ENCODE measurements around the gene GNA12. TPM values are rescaled to one million over a fixed set of nuclear protein-coding genes. Genes with fewer than 3 reads are reported as not detected.
A peak's percentile ranks its signal among the peaks of the same experiment; 100 is the strongest.
"Not testable (repeated sequence)": the region's sequence is repeated elsewhere in the genome, so short reads cannot be mapped to it uniquely, and the experiment has no call there.

The GNA12 gene
- total RNA-seq, 1 experiment from 2014 or later = 36.2 TPM

- Mint-ChIP-seq H3K4me3 (ENCODE audit: unreplicated experiment) (no peak overlapping the region), H3K4me1 (ENCODE audit: insufficient read depth, unreplicated experiment) (peaks cover 12% of the 10 kb centered on the region), H3K9me3 (ENCODE audit: unreplicated experiment) (no peaks in the 10 kb centered on the region), H3K27me3 (ENCODE audit: insufficient read depth, unreplicated experiment) (no peaks in the 10 kb centered on the region), H3K36me3 (ENCODE audit: insufficient read depth, unreplicated experiment) (no peaks in the 10 kb centered on the region), H3K27ac (ENCODE audit: low read depth, unreplicated experiment) (no peak overlapping the region)
- POLR2A ChIA-PET = interaction anchor here (0.7 kb wide), 1 partner anchor 46 kb away, joined by 3 read pairs; no protein-coding TSS in a partner anchor
- intact Hi-C loops (cut with micrococcal nuclease) = loop anchor here (5.0 kb wide), 1 partner anchor 103 kb away; no protein-coding TSS in a partner anchor
- no peak for DNase-seq (ENCODE audit: unreplicated experiment)
- BruUV-seq (replicated peaks) = no TSS peak
- CTCF ChIA-PET = no interaction called here
- TF ChIP-seq, protein P1, sequence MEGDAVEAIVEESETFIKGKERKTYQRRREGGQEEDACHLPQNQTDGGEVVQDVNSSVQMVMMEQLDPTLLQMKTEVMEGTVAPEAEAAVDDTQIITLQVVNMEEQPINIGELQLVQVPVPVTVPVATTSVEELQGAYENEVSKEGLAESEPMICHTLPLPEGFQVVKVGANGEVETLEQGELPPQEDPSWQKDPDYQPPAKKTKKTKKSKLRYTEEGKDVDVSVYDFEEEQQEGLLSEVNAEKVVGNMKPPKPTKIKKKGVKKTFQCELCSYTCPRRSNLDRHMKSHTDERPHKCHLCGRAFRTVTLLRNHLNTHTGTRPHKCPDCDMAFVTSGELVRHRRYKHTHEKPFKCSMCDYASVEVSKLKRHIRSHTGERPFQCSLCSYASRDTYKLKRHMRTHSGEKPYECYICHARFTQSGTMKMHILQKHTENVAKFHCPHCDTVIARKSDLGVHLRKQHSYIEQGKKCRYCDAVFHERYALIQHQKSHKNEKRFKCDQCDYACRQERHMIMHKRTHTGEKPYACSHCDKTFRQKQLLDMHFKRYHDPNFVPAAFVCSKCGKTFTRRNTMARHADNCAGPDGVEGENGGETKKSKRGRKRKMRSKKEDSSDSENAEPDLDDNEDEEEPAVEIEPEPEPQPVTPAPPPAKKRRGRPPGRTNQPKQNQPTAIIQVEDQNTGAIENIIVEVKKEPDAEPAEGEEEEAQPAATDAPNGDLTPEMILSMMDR (IDR thresholded peaks at IDR 0.05; ENCODE audit: unreplicated experiment) = no peak
These were observed 15.8 kb upstream of the GNA12 start for GRCh38 chr7:2859952-2860351.

DNA sequence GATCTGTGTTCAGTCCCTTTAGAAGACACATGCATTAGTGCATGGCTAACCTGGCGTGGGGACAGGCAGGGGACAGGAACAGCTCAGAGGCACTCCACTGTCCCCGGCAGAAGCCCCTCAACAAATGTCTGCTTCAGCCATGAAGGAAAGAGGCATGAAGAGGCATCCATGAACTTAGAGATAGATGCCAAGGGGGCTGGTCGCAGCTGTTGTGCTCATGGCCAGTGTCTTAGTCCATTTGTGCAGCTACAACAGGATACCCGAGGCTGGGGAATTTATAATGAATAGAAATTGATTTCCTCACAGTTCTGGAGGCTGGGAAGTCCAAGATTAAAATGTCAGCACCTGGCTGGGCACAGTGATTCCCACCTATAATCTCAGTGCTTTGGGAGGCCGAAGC lies 14.5 kb upstream of the GNA12 start:
- no TSS peak for BruUV-seq (replicated peaks)
- Mint-ChIP-seq H3K4me3 (ENCODE audit: unreplicated experiment) (no peak overlapping the region), H3K27ac (ENCODE audit: low read depth, unreplicated experiment) (no peak overlapping the region), H3K9me3 (ENCODE audit: unreplicated experiment) (no peaks in the 10 kb centered on the region), H3K4me1 (ENCODE audit: insufficient read depth, unreplicated experiment) (peaks cover 2% of the 10 kb centered on the region), H3K36me3 (ENCODE audit: insufficient read depth, unreplicated experiment) (no peaks in the 10 kb centered on the region), H3K27me3 (ENCODE audit: insufficient read depth, unreplicated experiment) (no peaks in the 10 kb centered on the region)
- POLR2A ChIA-PET = interaction anchor here (1.6 kb wide), 1 partner anchor 10 kb away, joined by 4 read pairs; no protein-coding TSS in a partner anchor
- intact Hi-C loops (cut with micrococcal nuclease) = no loop called here
- CTCF ChIA-PET = interaction anchor here (0.6 to 0.7 kb wide), 3 partner anchors 23 to 521 kb away, joined by 3 to 6 read pairs (median 3); no protein-coding TSS in a partner anchor
- TF ChIP-seq, protein P1 (IDR thresholded peaks at IDR 0.05; ENCODE audit: unreplicated experiment) = no peak
- DNase-seq (ENCODE audit: unreplicated experiment) = no peak

DNA sequence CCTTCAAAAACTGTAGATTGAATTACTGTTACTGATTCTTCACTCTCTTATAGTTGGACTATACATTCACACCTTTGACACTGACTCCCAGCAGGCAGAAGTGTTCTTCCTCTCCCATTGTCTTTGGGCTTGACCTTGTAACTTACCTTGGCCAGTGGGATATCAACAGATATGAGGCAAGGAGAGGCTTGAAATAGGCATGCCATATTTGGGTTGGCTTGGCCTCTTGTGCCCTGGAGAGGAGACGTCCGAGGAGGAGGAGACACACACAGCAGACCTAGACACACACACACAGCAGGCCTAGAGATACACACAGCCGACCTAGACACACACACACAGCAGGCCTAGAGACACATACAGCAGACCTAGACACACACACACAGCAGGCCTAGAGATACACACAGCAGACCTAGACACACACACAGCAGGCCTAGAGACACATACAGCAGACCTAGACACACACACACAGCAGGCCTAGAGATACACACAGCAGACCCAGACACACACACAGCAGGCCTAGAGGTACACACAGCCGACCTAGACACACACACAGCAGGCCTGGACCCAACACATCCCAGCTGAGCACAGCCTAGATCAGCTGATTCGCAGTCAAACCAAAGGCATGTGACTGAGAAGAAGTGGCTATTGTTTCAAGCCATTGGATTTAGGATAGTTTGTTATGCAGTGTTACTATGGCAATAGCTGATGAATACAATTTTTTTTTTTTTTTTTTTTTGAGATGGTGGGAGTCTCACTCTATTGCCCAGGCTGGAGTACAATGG lies 12.5 kb upstream of the GNA12 start:
- Mint-ChIP-seq H3K36me3 (ENCODE audit: insufficient read depth, unreplicated experiment) (no peaks in the 10 kb centered on the region), H3K27ac (ENCODE audit: low read depth, unreplicated experiment) (no peak overlapping the region), H3K27me3 (ENCODE audit: insufficient read depth, unreplicated experiment) (no peaks in the 10 kb centered on the region), H3K4me3 (ENCODE audit: unreplicated experiment) (no peak overlapping the region), H3K9me3 (ENCODE audit: unreplicated experiment) (no peaks in the 10 kb centered on the region), H3K4me1 (ENCODE audit: insufficient read depth, unreplicated experiment) (peaks cover 4% of the 10 kb centered on the region)
- CTCF ChIA-PET = no interaction called here
- intact Hi-C loops (cut with micrococcal nuclease) = no loop called here
- DNase-seq (ENCODE audit: unreplicated experiment) = no peak
- no TSS peak for BruUV-seq (replicated peaks)
- POLR2A ChIA-PET = no interaction called here
- TF ChIP-seq, protein P1 (IDR thresholded peaks at IDR 0.05; ENCODE audit: unreplicated experiment) = no peak

GRCh38 chr7:2855386-2855785 lies 11.3 kb upstream of the GNA12 start:
- Mint-ChIP-seq H3K27me3 (ENCODE audit: insufficient read depth, unreplicated experiment) (no peaks in the 10 kb centered on the region), H3K4me1 (ENCODE audit: insufficient read depth, unreplicated experiment) (peaks cover 4% of the 10 kb centered on the region), H3K9me3 (ENCODE audit: unreplicated experiment) (no peaks in the 10 kb centered on the region), H3K36me3 (ENCODE audit: insufficient read depth, unreplicated experiment) (no peaks in the 10 kb centered on the region), H3K4me3 (ENCODE audit: unreplicated experiment) (no peak overlapping the region), H3K27ac (ENCODE audit: low read depth, unreplicated experiment) (no peak overlapping the region)
- TF ChIP-seq, protein P1 (IDR thresholded peaks at IDR 0.05; ENCODE audit: unreplicated experiment) = no peak
- CTCF ChIA-PET = interaction anchor here (0.6 to 1.8 kb wide), 3 partner anchors 11 to 554 kb away, joined by 3 to 12 read pairs (median 3); no protein-coding TSS in a partner anchor
- BruUV-seq (replicated peaks) = no TSS peak
- intact Hi-C loops (cut with micrococcal nuclease) = no loop called here
- no peak for DNase-seq (ENCODE audit: unreplicated experiment)
- POLR2A ChIA-PET = interaction anchor here (1.1 to 1.2 kb wide), 2 partner anchors 10 to 381 kb away, joined by 3 read pairs; no protein-coding TSS in a partner anchor

GRCh38 chr7:2853552-2853951 lies 9.4 kb upstream of the GNA12 start:
- H3K4me3 Mint-ChIP-seq (ENCODE audit: unreplicated experiment) = not testable (repeated sequence)

More at GRCh38 chr7:2853552-2853951, 9.4 kb upstream of the GNA12 start:
- ChIA-PET CTCF (interaction anchor here (0.6 to 1.2 kb wide), 3 partner anchors 9 to 296 kb away, joined by 4 to 5 read pairs (median 4); no protein-coding TSS in a partner anchor), POLR2A (interaction anchor here (0.5 kb wide), 1 partner anchor 12 kb away, joined by 3 read pairs; no protein-coding TSS in a partner anchor)
- DNase-seq (ENCODE audit: unreplicated experiment); intact Hi-C loops (cut with micrococcal nuclease); H3K4me1 Mint-ChIP-seq (ENCODE audit: insufficient read depth, unreplicated experiment); BruUV-seq (replicated peaks); H3K27me3 Mint-ChIP-seq (ENCODE audit: insufficient read depth, unreplicated experiment); H3K36me3 Mint-ChIP-seq (ENCODE audit: insufficient read depth, unreplicated experiment); H3K9me3 Mint-ChIP-seq (ENCODE audit: unreplicated experiment): not testable (repeated sequence)
- peak overlapping the region; percentile 32 for H3K27ac Mint-ChIP-seq (ENCODE audit: low read depth, unreplicated experiment)

All from MCF 10A (cell line).